ENCODE measurements around the gene PDE4A.
"Not testable (repeated sequence)": the region's sequence is repeated elsewhere in the genome, so short reads cannot be mapped to it uniquely, and the experiment has no call there.

Gene PDE4A

DNA sequence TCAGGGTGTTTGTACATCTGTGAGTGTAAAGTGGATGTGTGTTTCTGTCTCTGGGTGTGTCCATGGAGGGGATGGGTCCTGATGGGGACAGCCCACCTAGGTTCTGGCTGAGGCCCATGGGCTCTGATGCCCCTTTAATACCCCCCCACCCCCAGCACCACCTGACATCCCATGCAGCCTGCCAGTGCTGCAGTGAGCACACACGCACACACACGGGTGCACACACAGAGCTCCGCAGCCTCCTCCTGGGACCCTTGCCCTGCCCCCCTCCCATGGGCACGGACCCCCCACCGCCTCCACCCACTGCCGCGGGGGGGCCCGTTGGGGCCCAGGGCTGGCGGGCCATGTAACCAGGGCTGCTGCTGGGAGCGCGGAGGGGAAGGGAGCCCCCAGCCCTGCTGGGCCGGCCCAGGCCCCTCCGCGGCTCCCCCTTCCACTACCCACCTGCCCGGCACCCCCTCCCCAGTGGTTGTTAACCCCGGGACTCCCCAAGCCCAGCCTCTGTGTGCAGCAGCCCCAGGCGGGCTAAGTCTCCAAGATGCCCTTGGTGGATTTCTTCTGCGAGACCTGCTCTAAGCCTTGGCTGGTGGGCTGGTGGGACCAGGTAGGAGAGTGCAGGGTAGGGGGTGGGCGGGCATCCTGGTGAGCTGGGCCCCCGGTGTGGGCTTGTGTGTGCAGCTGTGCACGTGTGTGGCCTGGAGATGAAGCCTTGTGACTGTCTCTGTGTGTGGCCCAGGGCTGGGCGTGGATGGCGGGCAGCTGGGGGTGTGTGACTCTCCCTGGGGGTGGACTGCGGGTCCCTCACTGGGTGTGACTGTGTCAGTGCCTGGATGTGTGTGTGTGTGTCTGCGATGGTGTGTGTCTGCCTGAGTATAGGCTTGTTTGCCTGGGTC, 32.6 kb downstream of the PDE4A start:
- H3K9me3 ChIP-seq (ENCODE audit: control insufficient read depth, insufficient read depth, low read length) = no peaks in the 10 kb centered on the region
- peaks cover 4% of the 10 kb centered on the region for H3K4me1 ChIP-seq (ENCODE audit: insufficient read depth, low read length)
- H3K36me3 ChIP-seq (ENCODE audit: insufficient read depth, low read length) = no peaks in the 10 kb centered on the region
- H3K9ac ChIP-seq (ENCODE audit: low read depth, low read length) = no peak overlapping the region

- H3K9ac ChIP-seq (ENCODE audit: low read depth, low read length) = no peak overlapping the region
- peaks cover 4% of the 10 kb centered on the region for H3K4me1 ChIP-seq (ENCODE audit: insufficient read depth, low read length)
- no peaks in the 10 kb centered on the region for H3K36me3 ChIP-seq (ENCODE audit: insufficient read depth, low read length)
- H3K9me3 ChIP-seq (ENCODE audit: control insufficient read depth, insufficient read depth, low read length) = no peaks in the 10 kb centered on the region
Observed at GRCh38 chr19:10453852-10454251, 33.5 kb downstream of the PDE4A start.

DNA sequence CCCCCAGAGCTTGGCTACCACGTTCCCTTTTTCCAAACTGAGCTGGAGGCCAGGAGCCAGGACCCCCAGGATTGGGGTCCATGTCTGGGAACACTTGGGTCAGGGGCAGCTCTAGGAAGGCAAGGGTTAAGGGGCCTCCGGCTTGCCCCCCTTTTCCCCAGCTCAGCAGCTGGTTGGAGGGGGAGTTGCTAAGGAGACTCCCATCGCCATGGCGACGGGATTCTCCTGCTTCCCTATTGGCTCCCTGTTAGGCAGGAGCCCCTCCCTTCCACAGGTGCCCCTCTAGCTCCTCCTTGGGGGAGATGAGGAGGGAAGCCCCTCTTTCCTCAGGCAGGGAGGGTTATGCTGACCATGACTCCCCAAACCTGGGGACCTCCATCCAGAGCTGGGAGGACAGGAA, 33.9 kb downstream of the PDE4A start:
- peaks cover 4% of the 10 kb centered on the region for H3K4me1 ChIP-seq (ENCODE audit: insufficient read depth, low read length)
- H3K36me3 ChIP-seq (ENCODE audit: insufficient read depth, low read length) = no peaks in the 10 kb centered on the region
- no peaks in the 10 kb centered on the region for H3K9me3 ChIP-seq (ENCODE audit: control insufficient read depth, insufficient read depth, low read length)
- H3K9ac ChIP-seq (ENCODE audit: low read depth, low read length) = no peak overlapping the region

DNA sequence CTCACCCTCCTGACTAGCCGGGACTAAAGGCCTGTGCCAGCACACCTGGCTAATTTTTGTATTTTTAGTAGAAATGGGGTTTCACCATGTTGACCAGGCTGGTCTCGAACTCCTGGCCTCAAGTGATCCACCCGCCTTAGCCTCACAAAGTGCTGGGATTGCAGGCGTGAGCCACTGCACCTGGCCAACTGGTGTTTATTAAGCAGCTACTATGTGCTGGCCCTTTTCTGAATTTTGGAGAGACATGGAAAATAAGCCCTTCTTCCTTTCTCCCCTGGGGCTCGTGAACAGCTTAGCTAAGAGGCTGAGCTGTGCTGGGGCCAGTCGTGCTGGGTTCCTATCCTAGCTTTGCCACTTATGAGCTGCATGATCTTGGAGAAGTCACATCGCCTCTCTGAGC, 38.4 kb downstream of the PDE4A start:
- not testable (repeated sequence) for H3K9ac ChIP-seq (ENCODE audit: low read depth, low read length); H3K4me1 ChIP-seq (ENCODE audit: insufficient read depth, low read length); H3K36me3 ChIP-seq (ENCODE audit: insufficient read depth, low read length); H3K9me3 ChIP-seq (ENCODE audit: control insufficient read depth, insufficient read depth, low read length)

GRCh38 chr19:10460714-10461046, 40.3 kb downstream of the PDE4A start:
- Histone ChIP-seq H3K4me1 (ENCODE audit: insufficient read depth, low read length) (no peaks in the 10 kb centered on the region; the same call in 1 of the 2 replicates), H3K36me3 (ENCODE audit: insufficient read depth, low read length) (no peaks in the 10 kb centered on the region)

DNA sequence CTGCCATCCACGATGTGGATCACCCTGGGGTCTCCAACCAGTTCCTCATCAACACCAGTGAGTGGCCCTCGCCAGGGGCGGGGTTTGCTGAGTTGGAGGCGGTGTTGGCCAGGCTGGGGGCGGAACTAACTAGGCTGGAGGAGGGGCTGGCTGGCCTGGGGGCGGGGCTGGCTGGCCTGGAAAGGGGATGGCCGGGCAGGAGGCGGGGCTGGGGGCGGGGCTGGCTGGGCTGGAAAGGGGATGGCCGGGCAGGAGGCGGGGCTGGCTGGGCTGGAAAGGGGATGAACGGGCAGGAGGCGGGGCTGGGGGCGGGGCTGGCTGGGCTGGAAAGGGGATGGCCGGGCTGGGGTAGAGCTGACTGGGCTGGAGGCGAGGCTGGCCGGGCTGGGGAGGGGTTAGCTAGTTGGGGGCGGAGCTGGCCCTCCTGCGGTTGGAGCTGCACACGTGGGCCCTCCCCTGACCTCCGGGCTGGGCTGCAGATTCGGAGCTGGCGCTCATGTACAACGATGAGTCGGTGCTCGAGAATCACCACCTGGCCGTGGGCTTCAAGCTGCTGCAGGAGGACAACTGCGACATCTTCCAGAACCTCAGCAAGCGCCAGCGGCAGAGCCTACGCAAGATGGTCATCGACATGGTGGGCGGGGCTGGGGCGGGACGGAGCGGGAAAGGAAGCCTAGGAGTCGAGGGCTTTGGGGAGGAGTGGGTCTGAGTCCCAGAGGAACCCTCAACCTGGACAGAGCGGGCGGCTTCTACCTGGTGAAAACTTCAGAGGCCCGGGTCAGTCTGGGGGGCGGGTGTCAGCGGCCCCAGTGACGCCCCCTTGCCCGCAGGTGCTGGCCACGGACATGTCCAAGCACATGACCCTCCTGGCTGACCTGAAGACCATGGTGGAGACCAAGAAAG, 41.0 kb downstream of the PDE4A start:
- no peaks in the 10 kb centered on the region for H3K9me3 ChIP-seq (ENCODE audit: control insufficient read depth, insufficient read depth, low read length)
- no peaks in the 10 kb centered on the region for H3K36me3 ChIP-seq (ENCODE audit: insufficient read depth, low read length)
- peak overlapping the region; percentile 58; the same call in 1 of the 2 replicates for H3K9ac ChIP-seq (ENCODE audit: low read depth, low read length)

More at GRCh38 chr19:10460714-10461046, 40.3 kb downstream of the PDE4A start:
- no peaks in the 10 kb centered on the region for H3K9me3 ChIP-seq (ENCODE audit: control insufficient read depth, insufficient read depth, low read length)
- H3K9ac ChIP-seq (ENCODE audit: low read depth, low read length) = no peak overlapping the region

GRCh38 chr19:10462042-10462441, 41.7 kb downstream of the PDE4A start:
- H3K4me1 ChIP-seq (ENCODE audit: insufficient read depth, low read length); H3K36me3 ChIP-seq (ENCODE audit: insufficient read depth, low read length); H3K9me3 ChIP-seq (ENCODE audit: control insufficient read depth, insufficient read depth, low read length): not testable (repeated sequence)
- peak overlapping the region; percentile 58; the same call in 1 of the 2 replicates for H3K9ac ChIP-seq (ENCODE audit: low read depth, low read length)

More for the DNA sequence above, 41.0 kb downstream of the PDE4A start:
- no peaks in the 10 kb centered on the region; the same call in 1 of the 2 replicates for H3K4me1 ChIP-seq (ENCODE audit: insufficient read depth, low read length)

- H3K9me3 ChIP-seq (ENCODE audit: control insufficient read depth, insufficient read depth, low read length) = no peaks in the 10 kb centered on the region
- no peaks in the 10 kb centered on the region; the same call in 1 of the 2 replicates for H3K4me1 ChIP-seq (ENCODE audit: insufficient read depth, low read length)
- no peak overlapping the region for H3K9ac ChIP-seq (ENCODE audit: low read depth, low read length)
- H3K36me3 ChIP-seq (ENCODE audit: insufficient read depth, low read length) = no peaks in the 10 kb centered on the region
Observed at GRCh38 chr19:10462557-10462956, 42.2 kb downstream of the PDE4A start.

DNA sequence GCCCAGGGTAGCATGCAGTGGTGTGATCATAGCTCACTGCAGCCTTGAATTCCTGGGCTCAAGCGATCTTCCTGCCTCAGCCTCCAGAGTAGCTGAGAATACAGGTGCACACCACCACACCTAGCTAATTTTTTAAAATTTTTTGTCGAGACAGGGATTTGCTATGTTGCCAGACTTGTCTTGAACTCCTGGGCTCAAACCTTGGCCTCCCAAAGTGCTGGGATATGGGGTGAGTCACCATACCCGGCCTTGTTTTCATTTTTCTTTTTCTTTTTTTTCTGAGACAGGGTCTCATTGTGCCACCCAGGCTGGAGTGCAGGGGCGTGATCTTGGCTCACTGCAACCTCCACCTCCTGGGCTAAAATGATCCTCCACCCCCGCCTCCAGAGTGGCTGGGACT, 44.1 kb downstream of the PDE4A start:
- H3K9ac ChIP-seq (ENCODE audit: low read depth, low read length) = no peak overlapping the region

GRCh38 chr19:10467104-10467706, 46.9 kb downstream of the PDE4A start:
- H3K4me1 ChIP-seq (ENCODE audit: insufficient read depth, low read length) = peaks cover 12% of the 10 kb centered on the region
- H3K9me3 ChIP-seq (ENCODE audit: control insufficient read depth, insufficient read depth, low read length) = no peaks in the 10 kb centered on the region
- no peak overlapping the region for H3K9ac ChIP-seq (ENCODE audit: low read depth, low read length)
- no peaks in the 10 kb centered on the region for H3K36me3 ChIP-seq (ENCODE audit: insufficient read depth, low read length)

More for the DNA sequence above, 44.1 kb downstream of the PDE4A start:
- peaks cover 11% of the 10 kb centered on the region for H3K4me1 ChIP-seq (ENCODE audit: insufficient read depth, low read length)
- no peaks in the 10 kb centered on the region for H3K9me3 ChIP-seq (ENCODE audit: control insufficient read depth, insufficient read depth, low read length)
- H3K36me3 ChIP-seq (ENCODE audit: insufficient read depth, low read length) = no peaks in the 10 kb centered on the region

DNA sequence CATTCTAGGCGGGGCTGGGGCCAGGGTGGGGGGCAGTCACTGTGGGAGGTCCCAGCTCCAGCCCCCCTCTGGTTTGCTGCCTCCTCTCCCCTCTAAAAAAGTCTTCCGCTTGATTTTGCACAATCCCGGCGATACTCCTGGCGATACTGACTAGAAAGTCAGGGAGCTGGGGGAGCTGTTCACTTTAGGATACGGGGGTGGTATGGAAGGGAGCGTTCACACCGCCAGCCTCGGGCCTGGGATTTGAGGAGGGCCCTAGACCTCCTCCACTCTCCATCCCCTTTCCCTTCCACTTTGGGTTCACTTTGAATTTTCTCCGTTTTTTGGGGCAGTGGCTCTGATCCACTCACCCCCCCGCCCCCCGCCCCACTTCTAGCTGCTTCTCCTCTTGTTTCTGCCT, 47.8 kb downstream of the PDE4A start:
- no peaks in the 10 kb centered on the region for H3K36me3 ChIP-seq (ENCODE audit: insufficient read depth, low read length)
- no peaks in the 10 kb centered on the region for H3K9me3 ChIP-seq (ENCODE audit: control insufficient read depth, insufficient read depth, low read length)
- 0 out of 2 replicates have a peak overlapping the region, but pooled peaks have one; percentile 11 for H3K9ac ChIP-seq (ENCODE audit: low read depth, low read length)
- H3K4me1 ChIP-seq (ENCODE audit: insufficient read depth, low read length) = peaks cover 12% of the 10 kb centered on the region; the same call in 1 of the 2 replicates

DNA sequence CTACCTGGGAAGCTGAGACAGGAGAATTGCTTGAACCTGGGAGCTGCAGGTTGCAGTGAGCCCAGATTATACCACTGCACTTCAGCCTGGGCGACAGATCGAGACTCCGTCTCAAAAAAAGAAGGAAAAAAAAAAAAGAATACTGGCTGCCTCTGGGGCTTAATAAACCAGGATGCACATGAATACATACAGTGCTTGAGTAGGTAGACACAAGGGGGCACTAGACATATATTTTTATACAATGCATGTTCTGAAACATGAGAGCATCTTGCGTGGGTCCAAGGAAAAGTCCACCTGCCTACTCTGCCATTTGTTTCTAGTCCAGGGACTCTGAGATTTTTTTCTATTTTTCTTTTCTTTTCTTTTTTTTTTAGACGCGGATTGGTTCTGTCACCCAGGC, 51.6 kb downstream of the PDE4A start:
- Histone ChIP-seq H3K36me3 (ENCODE audit: insufficient read depth, low read length) (no peaks in the 10 kb centered on the region), H3K9me3 (ENCODE audit: control insufficient read depth, insufficient read depth, low read length) (no peaks in the 10 kb centered on the region), H3K9ac (ENCODE audit: low read depth, low read length) (no peak overlapping the region), H3K4me1 (ENCODE audit: insufficient read depth, low read length) (peaks cover 12% of the 10 kb centered on the region; the same call in 1 of the 2 replicates)

DNA sequence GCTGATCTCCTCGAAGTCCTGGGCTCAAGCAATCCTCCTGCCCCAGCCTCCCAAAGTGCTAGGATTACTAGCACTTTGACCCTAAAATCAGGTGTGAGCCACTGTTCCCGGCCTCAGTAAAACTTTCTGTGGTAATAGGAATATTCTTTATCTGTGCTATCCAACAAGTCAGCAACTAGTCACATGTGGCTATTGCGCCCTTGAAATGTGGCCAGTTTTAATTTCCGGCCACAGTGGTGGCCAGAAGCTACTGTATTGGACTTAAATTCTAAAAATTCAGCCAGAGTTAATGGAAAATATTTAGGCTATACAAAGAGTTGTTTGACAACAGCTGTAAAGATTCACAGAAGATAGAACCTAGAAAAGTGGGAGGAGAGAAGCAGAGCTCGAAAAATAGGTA, 52.9 kb downstream of the PDE4A start:
- H3K36me3 ChIP-seq (ENCODE audit: insufficient read depth, low read length) = no peaks in the 10 kb centered on the region
- H3K9me3 ChIP-seq (ENCODE audit: control insufficient read depth, insufficient read depth, low read length) = no peaks in the 10 kb centered on the region
- no peak overlapping the region for H3K9ac ChIP-seq (ENCODE audit: low read depth, low read length)
- peaks cover 12% of the 10 kb centered on the region; the same call in 1 of the 2 replicates for H3K4me1 ChIP-seq (ENCODE audit: insufficient read depth, low read length)

GRCh38 chr19:10474962-10475451, 54.7 kb downstream of the PDE4A start:
- H3K9ac ChIP-seq (ENCODE audit: low read depth, low read length) = no peak overlapping the region
- no peaks in the 10 kb centered on the region for H3K9me3 ChIP-seq (ENCODE audit: control insufficient read depth, insufficient read depth, low read length)
- no peaks in the 10 kb centered on the region for H3K36me3 ChIP-seq (ENCODE audit: insufficient read depth, low read length)
- no peaks in the 10 kb centered on the region for H3K4me1 ChIP-seq (ENCODE audit: insufficient read depth, low read length)

All from ES-I3 (cell line).